Measurements from ENCODE around the gene PSMB10.
A peak's percentile ranks its signal among the peaks of the same experiment; 100 is the strongest.
"Not testable (repeated sequence)": the region's sequence is repeated elsewhere in the genome, so short reads cannot be mapped to it uniquely, and the experiment has no call there.

Gene PSMB10

DNA sequence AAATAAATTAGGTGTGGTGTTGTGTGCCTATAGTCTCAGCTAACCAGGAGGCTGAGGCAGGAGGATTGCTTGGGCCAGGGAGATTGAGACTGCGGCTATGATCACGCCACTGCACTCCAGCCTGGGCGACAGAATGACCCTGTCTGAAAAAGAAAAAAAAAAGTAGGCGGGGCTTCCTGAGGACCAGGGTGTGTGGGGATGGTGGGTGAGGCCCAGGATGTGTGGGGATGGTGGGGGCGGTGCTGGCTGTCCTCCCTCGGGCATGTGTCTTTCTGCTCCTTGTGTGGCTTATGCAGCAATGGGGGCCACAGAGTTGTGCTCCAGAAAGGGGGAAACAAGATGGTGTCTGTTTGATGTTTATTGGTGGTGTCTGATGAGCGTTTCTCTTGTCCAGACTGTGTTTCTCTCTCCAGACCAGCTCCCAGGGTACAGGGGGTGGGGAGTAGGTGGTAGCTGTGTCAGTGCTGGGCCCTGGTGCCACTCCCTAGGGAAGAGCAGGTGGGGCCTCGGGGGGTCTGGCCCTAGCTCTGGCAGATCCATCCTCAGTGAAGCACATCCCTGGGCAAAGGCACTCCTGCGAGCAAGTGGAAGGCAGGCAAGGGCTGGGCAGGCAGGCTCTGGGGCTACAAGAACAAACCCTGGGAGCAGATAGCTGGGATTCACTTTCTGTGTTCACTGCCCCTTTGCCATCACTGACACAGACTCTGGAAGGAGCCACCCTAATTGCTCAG lies 5.0 kb upstream of the PSMB10 start:
- DNase-seq: no peak

- DNase-seq: no peak
These were observed 3.9 kb upstream of the PSMB10 start for GRCh38 chr16:67940446-67941089.

- no peak for DNase-seq
These were observed 3.1 kb upstream of the PSMB10 start for GRCh38 chr16:67939507-67940445.

GRCh38 chr16:67937713-67938112 lies 1.1 kb upstream of the PSMB10 start:
- DNase-seq: not testable (repeated sequence)

DNA sequence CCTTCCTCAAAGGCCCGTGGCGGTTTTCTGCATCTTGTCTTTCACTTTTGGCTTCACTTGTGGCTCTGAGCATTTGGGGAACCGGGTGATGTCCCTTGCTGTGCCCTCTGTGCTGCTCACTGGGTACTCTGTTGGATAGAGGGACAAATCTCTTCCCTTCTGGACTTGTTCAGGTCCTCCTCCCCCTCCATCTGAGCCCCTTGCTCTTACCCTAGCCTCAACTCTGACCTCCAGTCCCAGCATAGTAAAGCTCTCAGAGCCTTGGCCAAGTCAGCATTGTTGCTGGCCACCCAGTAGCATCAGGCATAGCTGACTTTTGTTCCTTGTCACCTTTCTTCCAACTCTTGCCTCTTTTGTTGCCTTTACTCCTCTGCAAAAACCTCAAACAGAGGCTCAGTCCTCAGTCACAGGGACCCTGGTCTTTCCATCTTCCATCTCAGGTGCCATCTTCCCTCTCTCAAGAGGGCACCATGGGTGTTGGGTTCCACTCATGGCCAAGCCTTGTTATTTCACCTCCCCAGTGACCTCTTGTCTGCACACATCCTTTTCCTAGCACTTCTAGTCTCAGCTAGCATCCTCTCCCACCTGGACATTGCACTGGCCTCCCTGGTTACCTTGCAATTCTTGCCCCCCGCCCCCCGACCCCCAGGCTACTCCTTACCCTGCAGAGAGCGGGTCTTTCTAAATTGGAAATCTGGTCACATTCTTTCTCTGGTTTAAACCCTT lies 393 bp upstream of the PSMB10 start:
- DNase-seq: no peak

DNA sequence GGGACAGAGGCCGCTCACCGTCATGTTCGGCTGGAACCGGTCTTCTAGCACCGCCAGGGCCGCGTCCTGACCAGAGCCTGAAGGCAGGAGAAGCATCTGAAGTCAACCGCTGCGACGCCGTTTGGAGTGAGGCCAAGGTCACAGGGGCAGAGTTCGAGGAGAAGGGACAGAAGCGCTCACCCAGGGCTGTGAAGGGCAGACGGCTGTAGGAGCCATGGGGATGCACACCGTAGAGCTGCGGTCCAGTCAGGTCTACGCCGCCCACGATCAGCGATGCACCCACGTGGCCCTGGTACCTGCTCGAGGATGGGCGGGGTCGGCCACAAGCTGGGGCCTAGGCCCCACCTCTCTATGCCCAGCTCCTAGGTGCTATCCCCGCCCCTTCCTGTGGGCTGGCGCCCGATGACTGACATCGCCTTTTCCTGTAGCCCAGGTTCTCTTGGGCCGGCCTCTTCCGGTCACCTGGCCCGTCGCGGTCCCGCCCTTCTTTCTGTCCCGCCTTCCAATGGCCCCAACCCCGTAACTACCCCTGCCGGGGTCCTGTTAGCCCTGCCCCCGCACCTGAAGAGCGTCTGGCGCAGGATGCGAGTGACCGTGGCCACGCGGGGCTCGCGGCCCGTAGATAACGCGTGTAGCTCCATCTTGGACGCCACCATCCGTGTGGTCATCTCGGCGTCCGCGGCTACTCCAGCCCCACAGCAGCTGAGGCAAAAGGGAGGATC lies 1.1 kb downstream of the PSMB10 start:
- peak; percentile 98 for DNase-seq

DNA sequence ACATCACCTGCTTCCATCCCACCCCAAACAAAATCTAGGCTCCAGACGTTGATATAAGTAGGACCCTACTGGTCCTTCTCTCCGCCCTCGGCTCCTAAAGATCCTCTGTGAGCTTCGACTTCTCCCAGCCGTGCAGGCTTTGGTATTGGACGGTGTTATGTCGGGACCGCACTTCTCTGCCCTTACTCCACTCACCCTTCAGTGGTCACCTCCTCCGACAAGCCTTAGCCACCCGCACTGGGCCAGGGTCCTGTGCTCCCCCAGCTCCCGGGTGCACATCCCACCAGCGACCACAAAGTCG lies 1.6 kb downstream of the PSMB10 start:
- no peak for DNase-seq

- DNase-seq: peak; percentile 25
These were observed 2.1 kb downstream of the PSMB10 start for GRCh38 chr16:67934306-67935100.

DNA sequence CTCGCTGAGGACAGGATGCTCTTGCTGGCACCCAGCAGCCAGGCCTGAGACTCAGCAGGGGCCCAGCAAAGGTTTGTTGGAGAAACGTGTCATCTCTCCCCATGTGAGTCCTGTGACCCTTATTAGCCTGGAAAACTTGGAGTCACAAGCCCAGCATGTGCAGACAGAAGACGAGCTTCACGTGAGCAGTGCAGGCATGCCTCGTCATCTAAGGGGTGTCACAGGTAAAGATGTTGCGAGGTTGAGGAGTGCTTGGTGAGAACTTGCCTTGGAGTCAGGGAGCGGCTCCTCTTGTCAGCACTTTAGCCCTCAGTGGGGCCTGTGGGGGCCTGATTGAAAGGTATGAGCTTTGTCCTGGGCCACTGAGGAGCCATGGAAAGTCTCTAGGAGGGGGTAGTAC lies 2.8 kb downstream of the PSMB10 start:
- DNase-seq: no peak

- no peak for DNase-seq
These were observed 4.2 kb downstream of the PSMB10 start for GRCh38 chr16:67932462-67932840.

GRCh38 chr16:67931712-67932461 lies 4.8 kb downstream of the PSMB10 start, which contains the start of gene CTRL:
TSS of gene CTRL (minus strand) at chr16:67931862. CDS start at chr16:67931852, 10 bp downstream.
- no peak for DNase-seq

GRCh38 chr16:67930678-67931211 lies 5.9 kb downstream of the PSMB10 start:
- DNase-seq: no peak

GRCh38 chr16:67930191-67930590 lies 6.5 kb downstream of the PSMB10 start:
- no peak for DNase-seq

DNA sequence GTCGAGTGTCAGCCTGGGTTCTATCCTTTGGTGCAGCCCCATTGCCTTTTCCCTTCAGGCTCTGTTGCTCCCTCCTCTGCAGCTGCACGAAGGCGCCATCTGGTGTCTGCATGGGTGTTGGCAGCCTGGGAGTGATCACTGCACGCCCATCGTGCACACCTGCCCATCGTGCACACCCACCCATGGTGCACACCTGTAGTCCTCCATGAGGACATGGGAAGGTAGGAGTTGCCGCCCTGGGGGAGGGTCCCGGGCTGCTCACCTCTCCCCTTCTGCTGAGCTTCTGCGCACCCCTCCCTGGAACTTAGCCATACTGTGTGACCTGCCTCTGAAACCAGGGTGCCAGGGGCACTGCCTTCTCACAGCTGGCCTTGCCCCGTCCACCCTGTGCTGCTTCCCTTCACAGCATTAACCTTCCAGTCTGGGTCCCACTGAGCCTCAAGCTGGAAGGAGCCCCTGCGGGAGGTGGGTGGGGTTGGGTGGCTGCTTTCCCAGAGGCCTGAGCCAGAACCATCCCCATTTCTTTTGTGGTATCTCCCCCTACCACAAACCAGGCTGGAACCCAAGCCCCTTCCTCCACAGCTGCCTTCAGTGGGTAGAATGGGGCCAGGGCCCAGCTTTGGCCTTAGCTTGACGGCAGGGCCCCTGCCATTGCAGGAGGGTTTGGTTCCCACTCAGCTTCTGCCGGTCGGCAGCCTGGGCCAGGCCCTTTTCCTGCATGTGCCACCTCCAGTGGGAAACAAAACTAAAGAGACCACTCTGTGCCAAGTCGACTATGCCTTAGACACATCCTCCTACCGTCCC lies 7.9 kb downstream of the PSMB10 start:
- peak; percentile 70 for DNase-seq

DNA sequence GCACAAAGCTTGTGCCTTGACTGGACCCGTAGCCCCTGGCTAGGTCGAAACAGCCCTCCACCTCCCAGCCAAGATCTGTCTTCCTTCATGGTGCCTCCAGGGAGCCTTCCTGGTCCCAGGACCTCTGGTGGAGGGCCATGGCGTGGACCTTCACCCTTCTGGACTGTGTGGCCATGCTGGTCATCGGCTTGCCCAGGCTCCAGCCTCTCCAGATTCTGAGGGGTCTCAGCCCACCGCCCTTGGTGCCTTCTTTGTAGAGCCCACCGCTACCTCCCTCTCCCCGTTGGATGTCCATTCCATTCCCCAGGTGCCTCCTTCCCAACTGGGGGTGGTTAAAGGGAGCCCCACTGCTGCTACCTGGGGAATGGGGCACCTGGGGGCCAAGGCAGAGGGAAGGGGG lies 8.5 kb downstream of the PSMB10 start:
- DNase-seq: no peak

GRCh38 chr16:67927131-67927941 lies 9.3 kb downstream of the PSMB10 start:
- no peak for DNase-seq

DNA sequence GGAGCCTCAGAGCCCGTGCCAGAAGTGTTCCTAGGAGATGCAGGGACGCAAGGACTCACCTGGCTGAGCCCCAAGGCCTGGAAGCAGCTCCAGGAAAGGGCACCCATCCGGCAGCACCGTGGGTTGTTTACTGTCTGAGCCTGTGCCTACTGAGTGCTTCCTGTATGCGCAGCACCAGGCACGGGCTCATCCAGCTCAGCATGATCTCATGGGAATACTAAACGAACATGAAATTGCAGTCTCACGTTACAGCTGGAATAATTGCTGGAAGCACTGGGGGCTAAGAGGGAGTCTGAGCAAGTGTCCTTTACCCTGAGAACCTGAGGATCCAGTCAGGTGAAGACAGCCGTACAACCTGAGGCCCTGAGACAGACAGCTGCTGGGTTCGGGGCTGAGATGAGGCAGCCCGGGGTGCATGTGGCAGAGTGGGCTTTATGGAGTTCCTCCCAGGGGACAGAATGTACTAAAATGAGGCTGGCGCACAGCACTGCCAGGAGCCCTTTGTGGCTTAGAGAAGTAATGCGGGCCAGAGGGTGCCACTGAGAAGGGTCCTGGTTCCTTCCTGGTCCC lies 10.4 kb downstream of the PSMB10 start:
- DNase-seq: peak; percentile 98
